Right lobe of liver (tissue), 6 donors: ENCODE data around the gene EIF5B. TPM values are rescaled to one million over a fixed set of nuclear protein-coding genes. Genes with fewer than 3 reads are reported as not detected.

Experiments used
- ATAC-seq, 4 donors: fragments of 200-7000 bp; cut with Tn5 transposase; one replicate each; pipeline ENCODE4 v1.9.1; 2020; ENCODE audit warnings: mild to moderate bottlenecking in 4 of 4, moderate library complexity in 4 of 4
- DNase-seq, 3 donors: peaks; one replicate each; pipeline ENCODE4 v3.0.0-alpha.2; 2020
- H3K27ac ChIP-seq, 3 donors: fragments of 200-600 bp; one replicate each; pipeline ENCODE4 v1.8.0; 2022
- H3K27me3 ChIP-seq, 2 donors: fragments of 200-600 bp; one replicate each; pipeline ENCODE4 v1.8.0; 2022
- H3K36me3 ChIP-seq, 4 donors: fragments of 200-600 bp; sonication (generic) in 1 of 4; one replicate each; pipeline versions ENCODE4 v1.5.1 to v1.8.0; 2017 to 2022; ENCODE audit warnings: control low read depth in 1 of 4
- H3K4me1 ChIP-seq, 4 donors: fragments of 200-600 bp; sonication (generic) in 1 of 4; one replicate each; pipeline versions ENCODE4 v1.5.1 to v1.8.0; 2017 to 2022; ENCODE audit warnings: control low read depth in 1 of 4
- H3K4me3 ChIP-seq, 3 donors: fragments of 200-600 bp; one replicate each; pipeline ENCODE4 v1.8.0; 2022
- H3K9me3 ChIP-seq, 4 donors: fragments of 200-600 bp; sonication (generic) in 1 of 4; one replicate each; pipeline versions ENCODE4 v1.5.1 to v1.8.0; 2017 to 2022; ENCODE audit warnings: control low read depth in 1 of 4
- POLR2A ChIP-seq: fragments of 450-650 bp; IDR thresholded peaks from one replicate; pipeline ENCODE4 v1.6.1; 2017; ENCODE audit warnings: antibody characterized with exemption, mild to moderate bottlenecking
- WGBS: methylation state at CpG from one replicate; pipeline ENCODE4 v1.1.6; 2018; ENCODE audit warnings: low coverage, low lambda C conversion rate; ENCODE audit not compliant: insufficient coverage; ENCODE audit errors: missing lambda C conversion rate; 5-methylcytosine and 5-hydroxymethylcytosine counted together
- intact Hi-C, 2 donors: fragments of 100-400 bp; cut with DNase I; formaldehyde crosslinking; loops; one replicate each; pipeline versions ENCODE4 v1.11.2 to v1.14.1; 2022
- total RNA-seq, 6 experiments: library from RNA; depleted of rRNA in 2 of 6; stranded (reverse); fragments of >200 nt in 2 of 6; fragmentation: NEBNext Ultra II Directional in 3 of 6; extraction: Animal tissue kit (Norgen Biotek cat#: 25700) in 3 of 6; gene quantifications; one replicate each; pipeline versions ENCODE4 v1.1.0 to v1.2.4, GENCODE V29; 2016 to 2023
- TF ChIP-seq, protein P1 (sequence below), 4 donors: fragments of 200-600 bp in 3 of 4; fragments of 450-650 bp in 1 of 4; IDR thresholded peaks; one replicate each; pipeline versions ENCODE4 v1.5.1 to v1.8.0; 2016 to 2022; ENCODE audit warnings: antibody characterized with exemption in 4 of 4, mild to moderate bottlenecking in 2 of 4
- donor health status: DM: no; HTN: yes; CAD: no.
- donor health status: DM: no; HTN: no; CAD: no.
- donor health status: DM: no; HTN: no; CAD: no.
- donor health status: DM: no; HTN: yes; CAD: no.
- donor health status: DM: no; HTN: yes; CAD: no.

Gene EIF5B
- total RNA-seq, 6 experiments from 2014 or later, result 10.2 to 18.8 (median 17.4) TPM

DNA sequence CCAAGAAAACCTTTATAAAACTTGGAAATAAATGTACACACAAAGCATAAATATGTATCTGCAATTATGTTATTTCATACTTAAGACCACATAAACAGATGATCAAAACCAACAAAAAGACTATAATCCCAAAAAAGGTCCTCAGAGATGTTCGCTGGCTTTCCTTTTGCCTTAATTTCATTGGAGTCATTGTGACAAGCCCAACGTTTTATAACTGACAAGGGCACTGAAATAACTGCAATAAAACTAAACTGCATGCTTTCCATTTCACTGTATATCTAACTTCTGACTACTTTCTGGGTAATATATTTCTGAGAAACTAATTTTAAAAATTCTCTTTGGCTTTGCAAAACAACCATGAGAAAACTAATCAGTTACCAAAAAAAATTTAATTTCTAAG lies 96.2 kb downstream of the EIF5B start:
- Histone ChIP-seq H3K4me1 (no peaks in the 10 kb centered on the region), H3K27ac (no peak overlapping the region), H3K4me3 (no peak overlapping the region), H3K27me3 (no peaks in the 10 kb centered on the region), H3K9me3 (no peaks in the 10 kb centered on the region), H3K36me3 (peaks cover 0 to 26% (median 5%) of the 10 kb centered on the region in 4 donors)
- WGBS, result 70% methylated on average over 2 of the region's 2 CpGs
- DNase-seq (no peak), ATAC-seq (no peak)
- TF ChIP-seq, protein P1, sequence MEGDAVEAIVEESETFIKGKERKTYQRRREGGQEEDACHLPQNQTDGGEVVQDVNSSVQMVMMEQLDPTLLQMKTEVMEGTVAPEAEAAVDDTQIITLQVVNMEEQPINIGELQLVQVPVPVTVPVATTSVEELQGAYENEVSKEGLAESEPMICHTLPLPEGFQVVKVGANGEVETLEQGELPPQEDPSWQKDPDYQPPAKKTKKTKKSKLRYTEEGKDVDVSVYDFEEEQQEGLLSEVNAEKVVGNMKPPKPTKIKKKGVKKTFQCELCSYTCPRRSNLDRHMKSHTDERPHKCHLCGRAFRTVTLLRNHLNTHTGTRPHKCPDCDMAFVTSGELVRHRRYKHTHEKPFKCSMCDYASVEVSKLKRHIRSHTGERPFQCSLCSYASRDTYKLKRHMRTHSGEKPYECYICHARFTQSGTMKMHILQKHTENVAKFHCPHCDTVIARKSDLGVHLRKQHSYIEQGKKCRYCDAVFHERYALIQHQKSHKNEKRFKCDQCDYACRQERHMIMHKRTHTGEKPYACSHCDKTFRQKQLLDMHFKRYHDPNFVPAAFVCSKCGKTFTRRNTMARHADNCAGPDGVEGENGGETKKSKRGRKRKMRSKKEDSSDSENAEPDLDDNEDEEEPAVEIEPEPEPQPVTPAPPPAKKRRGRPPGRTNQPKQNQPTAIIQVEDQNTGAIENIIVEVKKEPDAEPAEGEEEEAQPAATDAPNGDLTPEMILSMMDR (IDR thresholded peaks at IDR 0.05), result no peak
- no peak for TF ChIP-seq POLR2A
- intact Hi-C loops, result no loop called here

DNA sequence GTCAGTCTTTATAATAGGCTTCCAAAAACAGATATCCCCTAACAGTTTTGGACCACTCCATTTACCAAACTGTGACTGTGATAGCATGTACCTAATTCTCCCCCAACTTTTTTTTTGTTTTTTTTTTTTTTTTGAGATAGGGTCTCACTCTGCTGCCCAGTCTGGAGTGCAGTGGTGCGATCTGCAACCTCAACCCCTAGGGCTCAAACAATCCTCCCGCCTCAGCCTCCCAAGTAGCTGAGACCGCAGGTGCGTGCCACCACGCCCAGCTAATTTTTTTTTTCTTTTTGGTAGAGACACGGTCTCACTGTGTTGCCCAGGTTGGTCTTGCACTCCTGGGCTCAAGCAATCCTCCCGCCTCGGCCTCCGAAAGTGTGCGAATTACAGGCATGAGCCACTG lies 99.7 kb downstream of the EIF5B start:
- intact Hi-C loops, result no loop called here
- WGBS, result 99% methylated on average over 10 of the region's 10 CpGs
- Histone ChIP-seq H3K27me3 (no peaks in the 10 kb centered on the region), H3K9me3 (no peaks in the 10 kb centered on the region), H3K27ac (no peak overlapping the region), H3K36me3 (peaks cover 0 to 20% (median 13%) of the 10 kb centered on the region in 4 donors), H3K4me1 (no peaks in the 10 kb centered on the region), H3K4me3 (no peak overlapping the region)
- TF ChIP-seq POLR2A, result no peak
- TF ChIP-seq, protein P1 (IDR thresholded peaks at IDR 0.05), result no peak
- no peak for ATAC-seq
- no peak for DNase-seq

DNA sequence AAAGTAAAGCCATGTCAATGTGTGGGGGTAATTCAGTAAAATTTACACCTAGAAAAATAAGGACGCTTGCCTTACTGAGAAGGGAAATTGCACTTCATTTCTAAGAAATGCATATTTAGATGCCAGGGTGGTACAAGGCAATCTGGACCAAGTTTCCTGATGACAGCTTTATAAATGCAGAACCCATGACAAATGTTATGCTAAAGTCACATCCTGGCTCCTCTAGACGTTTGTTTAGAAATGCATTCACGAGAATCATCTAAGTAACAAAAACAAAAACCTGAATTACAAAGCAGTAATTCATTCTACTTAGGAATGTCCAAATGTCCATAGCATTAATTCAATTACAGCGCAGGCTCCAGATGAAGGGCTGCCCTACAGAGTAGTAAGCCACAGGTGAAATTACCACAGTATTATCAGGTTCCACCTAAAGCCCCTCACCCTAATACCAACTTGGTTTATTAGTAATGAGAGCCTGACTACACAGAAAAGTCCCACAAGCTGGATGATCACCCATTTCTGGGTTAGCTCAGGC lies 102.8 kb downstream of the EIF5B start:
- Histone ChIP-seq H3K36me3 (peaks cover 0 to 21% (median 13%) of the 10 kb centered on the region in 4 donors), H3K27me3 (no peaks in the 10 kb centered on the region)

DNA sequence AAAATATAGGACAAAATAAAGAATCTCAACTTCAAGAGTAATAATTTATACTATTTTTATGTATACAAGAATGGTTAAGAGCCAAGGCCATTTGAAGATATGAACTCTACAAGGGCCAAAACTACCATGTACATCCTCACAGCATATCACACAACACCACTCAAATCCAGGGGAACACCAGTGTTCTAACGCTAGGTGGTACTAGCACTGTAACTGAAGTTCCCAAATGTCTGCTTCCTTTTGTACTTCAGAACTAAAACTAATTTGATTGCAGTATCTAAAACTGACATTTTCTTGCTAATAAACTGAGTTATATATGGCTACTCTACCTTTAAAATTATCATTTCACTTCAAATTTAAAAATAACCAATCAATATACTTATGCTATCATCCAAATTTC lies 105.6 kb downstream of the EIF5B start:
- DNase-seq (no peak), ATAC-seq (peak; percentile 35 to 74 (median 56))
- Histone ChIP-seq H3K36me3 (peaks cover 0 to 21% (median 13%) of the 10 kb centered on the region in 4 donors), H3K27ac (no peak overlapping the region), H3K4me1 (no peaks in the 10 kb centered on the region), H3K4me3 (no peak overlapping the region), H3K27me3 (no peaks in the 10 kb centered on the region), H3K9me3 (no peaks in the 10 kb centered on the region)
- no peak for TF ChIP-seq POLR2A
- TF ChIP-seq, protein P1 (IDR thresholded peaks at IDR 0.05), result peak; percentile 22 to 32 (median 26)
- WGBS, result 58% methylated on average over 1 of the region's 1 CpG
- intact Hi-C loops, result no loop called here

More for the DNA sequence above, 102.8 kb downstream of the EIF5B start:
- TF ChIP-seq POLR2A, result no peak
- TF ChIP-seq, protein P1 (IDR thresholded peaks at IDR 0.05), result no peak
- ATAC-seq, result no peak
- Histone ChIP-seq H3K27ac (no peak overlapping the region), H3K9me3 (no peaks in the 10 kb centered on the region), H3K4me3 (no peak overlapping the region), H3K4me1 (no peaks in the 10 kb centered on the region)
- intact Hi-C loops, result no loop called here
- WGBS, result 72% methylated on average over 3 of the region's 4 CpGs
- DNase-seq, result no peak
